NCI-H1105 treated with DMSO at 0.1 percent for 48 hours (cell line): ENCODE data around the gene OSBPL1A.

ENCODE experiments used
- DNase-seq: peaks from one replicate; lab custom pipeline; 2025; lab: John Stamatoyannopoulos, UW

Gene OSBPL1A

GRCh38 chr18:24267878-24268277 is 129.7 kb downstream of the OSBPL1A start:
- no peak for DNase-seq

- DNase-seq: no peak
These were observed 131.5 kb downstream of the OSBPL1A start for GRCh38 chr18:24266131-24266530.

DNA sequence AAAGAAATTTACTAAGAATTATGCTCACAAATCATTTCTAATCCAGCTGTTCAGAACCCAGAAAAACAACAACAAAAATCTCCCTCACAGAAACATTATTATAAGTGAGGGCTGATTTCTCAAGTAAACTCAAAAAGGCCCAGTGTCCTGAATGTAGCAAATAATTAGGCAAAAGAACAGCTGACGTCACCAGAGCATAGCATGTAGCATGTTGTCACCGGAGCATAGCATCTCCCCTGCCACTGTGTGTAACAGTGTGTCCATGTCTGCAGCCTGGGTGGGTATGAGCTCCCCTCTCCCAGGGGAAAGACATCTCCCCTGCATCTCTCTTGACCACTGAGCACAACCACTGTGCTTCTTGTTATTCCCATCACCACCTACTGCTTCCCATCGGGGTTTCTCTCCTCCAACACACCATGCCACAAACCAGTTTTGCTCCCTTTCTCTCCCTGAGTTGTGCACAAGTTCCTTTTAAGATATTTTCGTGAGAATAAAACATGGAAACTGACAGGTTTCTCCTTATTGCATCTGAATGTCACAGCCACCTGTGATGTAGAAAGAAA is 132.0 kb downstream of the OSBPL1A start:
- no peak for DNase-seq

DNA sequence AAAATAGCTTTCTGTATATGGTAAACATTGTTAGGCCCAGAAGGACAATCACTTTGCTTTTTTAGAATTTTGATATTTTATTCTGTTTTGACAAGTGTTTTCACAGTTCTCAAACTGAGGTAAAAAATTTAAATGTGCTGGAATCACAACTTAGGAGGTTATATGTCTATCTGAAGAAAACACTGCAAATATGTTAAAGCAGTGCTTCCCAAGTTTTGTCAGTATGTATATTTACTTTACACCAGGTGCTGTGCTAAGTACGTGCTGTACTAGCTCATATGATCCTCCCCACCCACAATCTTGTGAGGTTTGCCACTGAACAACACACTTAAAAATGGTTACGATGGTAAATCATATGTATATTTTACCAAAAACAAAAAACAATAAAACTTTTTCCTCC is 134.6 kb downstream of the OSBPL1A start:
- DNase-seq: no peak

- DNase-seq: no peak
These were observed 135.5 kb downstream of the OSBPL1A start for GRCh38 chr18:24262087-24262486.

DNA sequence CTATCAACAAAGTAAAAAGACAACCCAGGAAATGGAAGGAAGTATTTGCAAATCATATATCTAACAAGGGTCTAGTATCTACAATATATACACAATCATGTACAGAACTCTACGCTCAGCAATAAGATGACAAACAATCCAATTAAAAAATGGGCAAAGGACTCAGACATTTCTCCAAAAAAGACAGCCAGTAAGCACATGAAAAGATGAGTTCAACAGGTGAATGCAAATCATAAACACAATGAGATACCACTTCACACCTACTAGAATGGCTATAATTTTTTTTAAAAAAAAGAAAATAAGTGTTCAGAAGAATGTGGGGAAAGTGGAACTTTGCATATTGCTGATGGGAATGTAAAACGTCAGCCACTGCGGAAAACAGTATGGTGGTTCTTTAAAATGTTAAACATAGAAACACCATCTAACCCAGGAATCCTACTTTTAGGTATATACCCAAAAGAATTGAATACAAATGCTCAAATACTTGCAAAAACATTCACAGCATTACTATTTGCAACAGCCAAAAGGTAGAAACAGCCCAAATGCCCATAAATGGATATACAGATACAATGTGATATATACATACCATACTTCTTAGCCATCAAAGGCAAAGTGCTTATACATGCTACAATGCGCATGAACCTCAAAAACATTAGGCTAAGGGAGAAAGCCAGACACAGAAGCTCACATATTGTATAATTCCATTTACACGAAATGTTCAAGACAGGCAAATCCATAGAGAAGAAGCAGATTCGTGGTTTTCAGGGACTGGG is 137.6 kb downstream of the OSBPL1A start:
- no peak for DNase-seq

DNA sequence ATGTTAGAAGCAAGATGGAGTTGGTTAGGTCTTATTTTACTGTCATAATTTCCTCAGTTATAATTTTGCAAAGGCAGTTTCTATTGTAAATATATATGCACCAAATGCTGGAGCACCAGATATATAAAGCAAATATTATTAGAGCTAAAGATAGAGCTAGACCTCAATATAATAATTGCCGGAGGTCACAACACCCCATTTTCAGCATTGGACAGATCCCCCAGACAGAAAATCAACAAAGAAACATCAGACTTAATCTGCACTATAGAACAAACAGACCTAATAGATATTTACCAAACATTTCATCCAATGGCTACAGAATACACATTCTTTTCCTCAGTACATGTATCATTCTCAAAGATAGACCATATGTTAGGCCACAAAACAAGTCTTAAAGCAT is 143.6 kb downstream of the OSBPL1A start:
- DNase-seq: no peak

- no peak for DNase-seq
These were observed 147.9 kb downstream of the OSBPL1A start for GRCh38 chr18:24249716-24250115.

DNA sequence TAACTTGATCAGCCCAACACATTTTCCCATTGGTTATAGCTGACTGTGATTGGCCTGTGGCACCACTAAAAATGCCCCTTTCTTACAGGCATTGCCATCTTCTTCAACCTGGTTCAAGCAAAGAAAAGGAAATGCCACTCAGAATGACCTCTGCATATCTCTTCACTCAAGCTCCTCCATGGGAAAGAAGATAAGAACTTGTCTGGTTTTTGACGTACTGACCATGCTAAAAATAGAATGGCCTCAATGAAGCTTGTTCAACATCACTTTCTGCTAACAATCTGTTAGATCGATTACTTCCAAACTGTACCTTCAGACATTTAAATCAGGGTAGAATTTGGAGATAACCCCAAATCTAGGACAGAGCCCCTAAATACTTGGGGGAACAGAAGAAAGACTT is 149.3 kb downstream of the OSBPL1A start:
- no peak for DNase-seq

DNA sequence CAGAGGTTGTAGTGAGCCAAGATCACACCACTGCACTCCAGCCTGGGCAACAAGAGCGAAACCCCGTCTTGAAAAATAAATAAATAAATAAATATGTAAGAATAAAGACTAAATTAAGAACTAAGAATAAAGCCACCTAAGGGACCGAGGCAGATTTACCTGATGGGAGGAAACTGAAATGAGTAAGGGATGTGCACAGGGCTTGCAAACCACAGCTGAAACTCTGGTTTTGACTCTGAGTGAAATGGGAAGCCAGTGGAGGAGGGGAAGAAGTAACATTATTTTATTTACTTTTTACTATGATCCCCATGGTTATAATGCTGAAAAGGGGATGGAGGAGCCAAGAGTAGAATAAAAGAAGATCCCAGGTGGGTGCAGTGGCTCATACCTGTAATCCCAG is 151.5 kb downstream of the OSBPL1A start:
- DNase-seq: no peak

DNA sequence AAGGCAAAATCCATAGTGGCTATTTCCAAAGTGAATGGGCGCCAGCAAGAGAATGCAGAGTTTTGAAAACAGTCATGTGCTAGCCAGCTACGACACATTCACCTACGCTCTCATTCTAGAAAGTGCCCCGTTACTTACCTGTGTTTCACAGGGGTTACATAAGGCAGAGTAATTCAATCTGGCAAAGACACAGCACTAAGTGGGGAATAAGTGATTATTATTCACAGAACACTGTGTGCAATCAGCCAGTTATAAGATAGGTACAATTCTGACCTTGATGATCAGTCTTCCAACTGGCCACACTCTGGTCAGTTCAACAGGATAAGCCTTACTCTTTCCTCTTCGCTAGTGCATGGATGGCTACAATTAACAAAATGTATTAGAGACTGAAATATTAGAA is 152.9 kb downstream of the OSBPL1A start:
- no peak for DNase-seq

GRCh38 chr18:24243677-24244076 is 153.9 kb downstream of the OSBPL1A start:
- no peak for DNase-seq

- DNase-seq: no peak
These were observed 158.3 kb downstream of the OSBPL1A start for GRCh38 chr18:24239341-24239740.

DNA sequence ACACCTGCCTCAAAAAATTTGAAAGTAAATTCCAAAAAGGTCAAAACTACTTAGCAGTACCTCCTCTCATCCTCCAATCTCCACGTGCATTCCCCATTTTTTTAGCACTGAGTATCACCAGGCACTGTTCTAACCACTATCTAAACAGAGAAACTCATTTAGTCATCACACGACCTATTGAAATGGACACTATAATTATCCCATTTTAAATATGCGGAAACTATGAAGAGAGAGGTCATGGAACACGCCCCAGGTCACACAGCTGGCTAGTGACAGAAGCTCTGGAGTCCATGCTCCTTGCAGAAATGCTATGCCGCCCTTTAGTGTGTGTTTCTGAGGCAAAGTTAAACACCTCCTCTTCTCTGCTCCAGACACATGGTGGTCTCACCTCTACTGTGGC is 159.2 kb downstream of the OSBPL1A start:
- no peak for DNase-seq

GRCh38 chr18:24234850-24235418 is 162.7 kb downstream of the OSBPL1A start:
- DNase-seq: no peak

DNA sequence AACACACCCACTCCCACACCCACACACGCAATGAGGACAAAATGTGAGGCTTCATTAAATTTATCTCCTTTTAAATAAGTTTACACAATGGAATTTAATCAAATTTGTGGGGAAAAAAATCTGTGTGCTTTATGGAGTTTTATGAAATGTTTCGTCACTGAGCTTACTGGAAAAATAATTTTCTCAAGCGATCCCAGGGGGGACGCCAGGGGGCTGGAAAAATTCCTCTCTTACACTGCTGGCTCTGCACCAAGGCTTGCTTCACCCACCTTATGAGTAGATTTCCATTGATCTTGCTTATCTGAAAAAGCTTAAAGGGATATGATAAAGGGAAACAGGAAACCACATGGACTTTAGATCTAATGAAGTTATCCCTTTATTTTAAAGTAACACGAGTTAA is 163.3 kb downstream of the OSBPL1A start:
- DNase-seq: no peak

- DNase-seq: no peak
These were observed 164.8 kb downstream of the OSBPL1A start for GRCh38 chr18:24232800-24233199.

GRCh38 chr18:24231773-24232735 is 165.6 kb downstream of the OSBPL1A start:
- DNase-seq: no peak

- no peak for DNase-seq
These were observed 166.9 kb downstream of the OSBPL1A start for GRCh38 chr18:24230766-24231165.

- no peak for DNase-seq
These were observed 169.0 kb downstream of the OSBPL1A start for GRCh38 chr18:24228667-24229041.

- no peak for DNase-seq
These were observed 169.5 kb downstream of the OSBPL1A start for GRCh38 chr18:24227977-24228666.

GRCh38 chr18:24220318-24220688 is 177.3 kb downstream of the OSBPL1A start:
- DNase-seq: no peak
